Mesenchymal stem cell (in vitro differentiated cells and primary cell): ENCODE results near the gene TRAF1.

ENCODE experiments used
- DNase-seq: peaks from one replicate; pipeline ENCODE4 v3.0.0-alpha.2; 2013
- H2AFZ ChIP-seq: one replicate; pipeline ENCODE4 v1.6.1; 2013; ENCODE audit warnings: low read depth, mild to moderate bottlenecking, control low read depth, inconsistent platforms, low read length, moderate library complexity
- H2AK5ac ChIP-seq: 2 replicates; pipeline ENCODE4 v1.6.1; 2013; ENCODE audit warnings: low read length, moderate library complexity, mild to moderate bottlenecking, inconsistent platforms; ENCODE audit not compliant: severe bottlenecking
- H2BK120ac ChIP-seq: one replicate; pipeline ENCODE4 v1.6.1; 2013; ENCODE audit warnings: low read depth, mild to moderate bottlenecking, inconsistent platforms, low read length, moderate library complexity
- H2BK12ac ChIP-seq, 2 experiments: one replicate each; pipeline ENCODE4 v1.6.1; 2013; ENCODE audit warnings: inconsistent platforms in 2 of 2, low read length in 2 of 2, mild to moderate bottlenecking in 2 of 2, moderate library complexity in 2 of 2, control low read depth in 1 of 2
- H2BK15ac ChIP-seq: one replicate; pipeline ENCODE4 v1.6.1; 2013; ENCODE audit warnings: mild to moderate bottlenecking, low read depth, inconsistent platforms; ENCODE audit not compliant: poor library complexity, severe bottlenecking
- H2BK5ac ChIP-seq: 2 replicates; pipeline ENCODE4 v1.6.1; 2013; ENCODE audit warnings: low read depth, mild to moderate bottlenecking, low read length, control low read depth, inconsistent platforms; ENCODE audit not compliant: poor library complexity, severe bottlenecking
- H3K14ac ChIP-seq, 2 experiments: one replicate each; pipeline ENCODE4 v1.6.1; 2013; ENCODE audit warnings: inconsistent platforms in 2 of 2, low read length in 2 of 2, control low read depth in 1 of 2, mild to moderate bottlenecking in 1 of 2, moderate library complexity in 1 of 2
- H3K18ac ChIP-seq, 2 experiments: one replicate each; pipeline ENCODE4 v1.6.1; 2013; ENCODE audit warnings: inconsistent platforms in 2 of 2, low read length in 2 of 2, control low read depth in 1 of 2, low read depth in 1 of 2, mild to moderate bottlenecking in 1 of 2
- H3K23ac ChIP-seq, 2 experiments: one replicate each; pipeline ENCODE4 v1.6.1; 2013; ENCODE audit warnings: inconsistent platforms in 2 of 2, low read length in 2 of 2, mild to moderate bottlenecking in 2 of 2, moderate library complexity in 2 of 2, control low read depth in 1 of 2
- H3K27ac ChIP-seq: 2 replicates; pipeline ENCODE4 v1.5.1; 2013; ENCODE audit warnings: mild to moderate bottlenecking, moderate library complexity, low read length, control low read depth, inconsistent platforms; ENCODE audit not compliant: poor library complexity, severe bottlenecking
- H3K27me3 ChIP-seq, 2 experiments: 2 replicates each; pipeline versions ENCODE4 v1.6.1 to v1.7.0; 2013; ENCODE audit warnings: low read length in 2 of 2, mild to moderate bottlenecking in 2 of 2, moderate library complexity in 2 of 2, control low read depth in 1 of 2, inconsistent platforms in 1 of 2; ENCODE audit not compliant: control insufficient read depth in 1 of 2, insufficient read depth in 1 of 2
- H3K36me3 ChIP-seq, 2 experiments: 2 replicates each; pipeline versions ENCODE4 v1.6.1 to v1.7.0; 2013; ENCODE audit warnings: low read length in 2 of 2, control low read depth in 1 of 2, inconsistent platforms in 1 of 2, low read depth in 1 of 2, mild to moderate bottlenecking in 1 of 2; ENCODE audit not compliant: insufficient read depth in 2 of 2, control insufficient read depth in 1 of 2
- H3K4ac ChIP-seq, 2 experiments: one replicate each; pipeline ENCODE4 v1.6.1; 2013; ENCODE audit warnings: inconsistent platforms in 2 of 2, low read length in 2 of 2, mild to moderate bottlenecking in 2 of 2, moderate library complexity in 2 of 2, control low read depth in 1 of 2, low read depth in 1 of 2
- H3K4me1 ChIP-seq: 2 replicates; pipeline ENCODE4 v1.6.1; 2013; ENCODE audit warnings: low read depth, low read length, control low read depth; ENCODE audit not compliant: control insufficient read depth, insufficient read depth
- H3K4me2 ChIP-seq: 2 replicates; pipeline ENCODE4 v1.6.1; 2013; ENCODE audit warnings: low read length, mild to moderate bottlenecking, inconsistent platforms; ENCODE audit not compliant: poor library complexity, severe bottlenecking
- H3K4me3 ChIP-seq, 2 experiments: 2 replicates each; pipeline versions ENCODE4 v1.5.1 to v1.7.0; 2013; ENCODE audit warnings: low read length in 2 of 2, mild to moderate bottlenecking in 2 of 2, control low read depth in 1 of 2, low read depth in 1 of 2; ENCODE audit not compliant: insufficient read depth in 1 of 2
- H3K79me1 ChIP-seq: replicated peaks from 2 replicates; pipeline ENCODE4 v1.6.1; 2013; ENCODE audit warnings: mild to moderate bottlenecking, control low read depth, low read length, inconsistent platforms; ENCODE audit not compliant: poor library complexity, severe bottlenecking
- H3K9ac ChIP-seq: 2 replicates; pipeline ENCODE4 v1.7.0; 2013; ENCODE audit warnings: mild to moderate bottlenecking, low read length, moderate library complexity
- H3K9me3 ChIP-seq: 2 replicates; pipeline ENCODE4 v1.7.0; 2013; ENCODE audit warnings: mild to moderate bottlenecking, low read length; ENCODE audit not compliant: control insufficient read depth
- H4K8ac ChIP-seq: one replicate; pipeline ENCODE4 v1.6.1; 2013; ENCODE audit warnings: inconsistent platforms, mild to moderate bottlenecking, low read length, moderate library complexity
- H4K91ac ChIP-seq: one replicate; pipeline ENCODE4 v1.6.1; 2013; ENCODE audit warnings: mild to moderate bottlenecking, low read length, inconsistent platforms
- WGBS: methylation state at CpG from one replicate; pipeline ENCODE4 v1.1.7; 2013; ENCODE audit warnings: mixed read lengths; 5-methylcytosine and 5-hydroxymethylcytosine counted together

The TRAF1 gene

GRCh38 chr9:120857902-120858301, 68.7 kb downstream of the TRAF1 start:
- Histone ChIP-seq H3K36me3 (peaks cover 58 to 60% of the 10 kb centered on the region in 2 experiments), H3K14ac (no peak overlapping the region), H3K27me3 (no peaks in the 10 kb centered on the region), H3K4ac (no peak overlapping the region), H2AFZ (no peak overlapping the region), H2BK5ac (no peak overlapping the region), H3K9ac (no peak overlapping the region), H3K79me1 (no peaks in the 10 kb centered on the region), H3K4me3 (no peak overlapping the region), H2AK5ac (no peak overlapping the region), H4K91ac (no peak overlapping the region), H3K4me2 (no peak overlapping the region), H2BK15ac (no peak overlapping the region), H3K27ac (no peak overlapping the region), H2BK120ac (no peak overlapping the region), H2BK12ac (no peak overlapping the region), H3K4me1 (peaks cover 2% of the 10 kb centered on the region), H3K9me3 (no peaks in the 10 kb centered on the region), H4K8ac (no peak overlapping the region), H3K23ac (no peak overlapping the region), H3K18ac (no peak overlapping the region)
- 91% methylated on average over 9 of the region's 11 CpGs for WGBS
- DNase-seq: no peak

GRCh38 chr9:120857481-120857880, 69.1 kb downstream of the TRAF1 start:
- Histone ChIP-seq H3K4me2 (no peak overlapping the region), H3K4me3 (no peak overlapping the region), H2BK15ac (no peak overlapping the region), H2AFZ (no peak overlapping the region), H3K23ac (no peak overlapping the region), H3K4me1 (peaks cover 2% of the 10 kb centered on the region), H2BK12ac (no peak overlapping the region), H3K27me3 (no peaks in the 10 kb centered on the region), H3K9me3 (no peaks in the 10 kb centered on the region), H3K4ac (no peak overlapping the region), H2BK5ac (no peak overlapping the region), H3K9ac (no peak overlapping the region), H3K79me1 (no peaks in the 10 kb centered on the region), H4K91ac (no peak overlapping the region), H2BK120ac (no peak overlapping the region), H2AK5ac (no peak overlapping the region), H3K27ac (no peak overlapping the region), H3K14ac (no peak overlapping the region), H3K36me3 (peaks cover 55 to 57% of the 10 kb centered on the region in 2 experiments), H4K8ac (no peak overlapping the region), H3K18ac (no peak overlapping the region)
- DNase-seq: no peak
- 91% methylated on average over 7 of the region's 7 CpGs for WGBS

GRCh38 chr9:120856700-120857099, 69.9 kb downstream of the TRAF1 start:
- Histone ChIP-seq H3K18ac (no peak overlapping the region), H3K4me3 (no peak overlapping the region), H4K8ac (no peak overlapping the region), H2BK5ac (no peak overlapping the region), H3K27ac (no peak overlapping the region), H3K23ac (no peak overlapping the region), H2AK5ac (no peak overlapping the region), H3K36me3 (peaks cover 48 to 50% of the 10 kb centered on the region in 2 experiments), H3K4me2 (no peak overlapping the region), H4K91ac (no peak overlapping the region), H3K27me3 (no peaks in the 10 kb centered on the region), H2AFZ (no peak overlapping the region), H3K9ac (no peak overlapping the region), H3K9me3 (no peaks in the 10 kb centered on the region), H2BK12ac (peak overlapping the region in 1 of 2 experiments; percentile 64), H3K79me1 (no peaks in the 10 kb centered on the region), H3K4ac (no peak overlapping the region), H2BK15ac (no peak overlapping the region), H2BK120ac (no peak overlapping the region), H3K14ac (no peak overlapping the region), H3K4me1 (peaks cover 2% of the 10 kb centered on the region)
- 99% methylated on average over 2 of the region's 4 CpGs for whole genome bisulfite sequencing
- no peak for DNase-seq

GRCh38 chr9:120855827-120856670, 70.5 kb downstream of the TRAF1 start:
- H3K27me3 ChIP-seq: no peaks in the 10 kb centered on the region
- H2BK12ac ChIP-seq: no peak overlapping the region
- no peak overlapping the region for H3K14ac ChIP-seq
- no peak overlapping the region for H3K4me2 ChIP-seq
- H2BK120ac ChIP-seq: no peak overlapping the region
- 97% methylated on average over 7 of the region's 7 CpGs for WGBS
- no peak overlapping the region for H3K4ac ChIP-seq
- H2BK15ac ChIP-seq: no peak overlapping the region
- no peaks in the 10 kb centered on the region for H3K79me1 ChIP-seq
- no peaks in the 10 kb centered on the region for H3K9me3 ChIP-seq
- peak overlapping the region; percentile 21 for H2AK5ac ChIP-seq
- H3K27ac ChIP-seq: no peak overlapping the region
- H2BK5ac ChIP-seq: no peak overlapping the region
- no peak for DNase-seq
- H4K91ac ChIP-seq: no peak overlapping the region
- H3K23ac ChIP-seq: no peak overlapping the region
- H3K4me1 ChIP-seq: peaks cover 2% of the 10 kb centered on the region
- no peak overlapping the region for H4K8ac ChIP-seq
- no peak overlapping the region for H3K18ac ChIP-seq
- no peak overlapping the region for H3K9ac ChIP-seq
- peaks cover 44 to 50% of the 10 kb centered on the region in 2 experiments for H3K36me3 ChIP-seq
- H2AFZ ChIP-seq: no peak overlapping the region
- no peak overlapping the region for H3K4me3 ChIP-seq
